Suprapubic skin (tissue), 4 donors: ENCODE results near the gene TECPR2.

ENCODE experiments used
- EP300 ChIP-seq: sonication (generic); formaldehyde crosslinking; IDR thresholded peaks from one replicate; pipeline ENCODE4 v1.6.1; 2017; ENCODE audit warnings: antibody characterized with exemption
- POLR2A ChIP-seq, 2 donors: fragments of 450-650 bp; IDR thresholded peaks; one replicate each; pipeline ENCODE4 v1.6.1; 2017; ENCODE audit warnings: antibody characterized with exemption in 2 of 2, mild to moderate bottlenecking in 2 of 2, moderate library complexity in 2 of 2
- POLR2AphosphoS5 ChIP-seq, 3 donors: sonication (generic); formaldehyde crosslinking; IDR thresholded peaks; one replicate each; pipeline ENCODE4 v1.6.1; 2017; ENCODE audit warnings: antibody characterized with exemption in 3 of 3
- TF ChIP-seq, protein P1 (sequence below), 2 donors: fragments of 200-600 bp in 1 of 2; fragments of 450-650 bp in 1 of 2; sonication (generic) in 1 of 2; IDR thresholded peaks; one replicate each; pipeline ENCODE4 v1.5.1; 2016 to 2019; ENCODE audit warnings: antibody characterized with exemption in 2 of 2, mild to moderate bottlenecking in 1 of 2, moderate library complexity in 1 of 2

DNA sequence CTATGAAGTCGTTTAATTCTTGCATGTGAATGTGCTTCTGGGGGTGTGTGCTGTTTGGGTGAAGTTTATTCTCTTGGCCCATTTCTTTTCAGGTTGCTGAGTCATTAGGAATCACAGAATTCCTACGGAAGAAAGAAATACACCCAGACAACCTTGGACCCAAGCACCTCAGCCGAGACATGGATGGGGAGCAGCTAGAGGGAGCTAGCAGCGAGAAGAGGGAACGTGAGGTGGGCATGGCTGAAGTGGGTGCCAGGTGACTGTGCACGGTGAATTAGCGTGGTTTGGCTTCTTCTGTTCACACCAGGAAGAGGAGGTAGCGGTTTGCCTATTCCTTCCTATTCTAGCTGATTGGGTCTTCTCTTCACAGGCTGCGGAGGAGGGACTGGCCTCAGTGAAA, 24.0 kb upstream of the TECPR2 start:
- TF ChIP-seq, protein P1, sequence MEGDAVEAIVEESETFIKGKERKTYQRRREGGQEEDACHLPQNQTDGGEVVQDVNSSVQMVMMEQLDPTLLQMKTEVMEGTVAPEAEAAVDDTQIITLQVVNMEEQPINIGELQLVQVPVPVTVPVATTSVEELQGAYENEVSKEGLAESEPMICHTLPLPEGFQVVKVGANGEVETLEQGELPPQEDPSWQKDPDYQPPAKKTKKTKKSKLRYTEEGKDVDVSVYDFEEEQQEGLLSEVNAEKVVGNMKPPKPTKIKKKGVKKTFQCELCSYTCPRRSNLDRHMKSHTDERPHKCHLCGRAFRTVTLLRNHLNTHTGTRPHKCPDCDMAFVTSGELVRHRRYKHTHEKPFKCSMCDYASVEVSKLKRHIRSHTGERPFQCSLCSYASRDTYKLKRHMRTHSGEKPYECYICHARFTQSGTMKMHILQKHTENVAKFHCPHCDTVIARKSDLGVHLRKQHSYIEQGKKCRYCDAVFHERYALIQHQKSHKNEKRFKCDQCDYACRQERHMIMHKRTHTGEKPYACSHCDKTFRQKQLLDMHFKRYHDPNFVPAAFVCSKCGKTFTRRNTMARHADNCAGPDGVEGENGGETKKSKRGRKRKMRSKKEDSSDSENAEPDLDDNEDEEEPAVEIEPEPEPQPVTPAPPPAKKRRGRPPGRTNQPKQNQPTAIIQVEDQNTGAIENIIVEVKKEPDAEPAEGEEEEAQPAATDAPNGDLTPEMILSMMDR (IDR thresholded peaks at IDR 0.05), result no peak
- no peak for TF ChIP-seq POLR2A (IDR thresholded peaks at IDR 0.05)
- no peak for TF ChIP-seq POLR2AphosphoS5 (IDR thresholded peaks at IDR 0.05)
- TF ChIP-seq EP300, result no peak
